K562 (cell line): ENCODE measurements around the gene DYSF. TPM values are rescaled to one million over a fixed set of nuclear protein-coding genes. Genes with fewer than 3 reads are reported as not detected.
A peak's percentile ranks its signal among the peaks of the same experiment; 100 is the strongest.

Experiments
- BDP1 ChIP-seq: IDR thresholded peaks from 3 replicates; pipeline ENCODE4 v1.6.1; 2011; ENCODE audit not compliant: insufficient read length, insufficient read depth
- CBFB ChIP-seq: sonication (generic); formaldehyde crosslinking; IDR thresholded peaks from 2 replicates; pipeline ENCODE4 v1.4.0; 2020; ENCODE audit warnings: mild to moderate bottlenecking, missing genetic modification reagents
- HNRNPK ChIP-seq: fragments of 200-400 bp; formaldehyde crosslinking; IDR thresholded peaks from one replicate; pipeline ENCODE4 v1.6.1; 2018; ENCODE audit warnings: mild to moderate bottlenecking, low read depth, low read length; ENCODE audit not compliant: poor library complexity, severe bottlenecking
- KDM4B ChIP-seq, 2 experiments: fragments of 450-650 bp in 1 of 2; sonication (generic) in 1 of 2; IDR thresholded peaks; 2 replicates each; pipeline ENCODE4 v1.6.1; 2016 to 2017; ENCODE audit warnings: borderline replicate concordance in 2 of 2, antibody characterized with exemption in 1 of 2, low read depth in 1 of 2, mild to moderate bottlenecking in 1 of 2
- XRCC5 ChIP-seq: fragments of 200-400 bp; formaldehyde crosslinking; IDR thresholded peaks from 2 replicates; pipeline ENCODE4 v1.6.1; 2017; ENCODE audit warnings: low read depth, mild to moderate bottlenecking, low read length
- ZNF586 ChIP-seq: fragments of 450-650 bp; formaldehyde crosslinking; conservative IDR thresholded peaks from 2 replicates; pipeline ENCODE4 v1.4.0; 2020; ENCODE audit warnings: mild to moderate bottlenecking, moderate library complexity
- polyA plus RNA-seq, 8 experiments: library from polyadenylated mRNA; depleted of rRNA in 4 of 8; stranded (reverse) in 5 of 8; unstranded in 3 of 8; fragments of >200 nt; fragmentation: Nextera tagmentation in 2 of 8; fragmentation: Illumina TruSeq in 1 of 8; extraction: Ambion mirVana in 2 of 8; extraction: Trizol in 1 of 8; gene quantifications; 2 replicates each; pipeline versions ENCODE4 v1.2.1 to v1.2.3, GENCODE V29; 2011 to 2014; ENCODE audit warnings: inconsistent platforms in 1 of 8, missing spikeins in 1 of 8
- total RNA-seq, 7 experiments: library from RNA; depleted of rRNA in 6 of 7; stranded (reverse); fragments of >200 nt in 6 of 7; fragmentation: Illumina TruSeq in 2 of 7; extraction: Trizol in 2 of 7; gene quantifications; 2 replicates each; pipeline versions ENCODE4 v1.2.1 to v1.2.3, GENCODE V29; 2011 to 2021; ENCODE audit warnings: low replicate concordance in 1 of 7
- TF ChIP-seq, protein P1 (sequence below): fragments of 250-450 bp; sonication (Bioruptor Pico); IDR thresholded peaks from 2 replicates; pipeline ENCODE4 v1.8.0; 2022; ENCODE audit warnings: inconsistent platforms, mild to moderate bottlenecking, moderate library complexity, borderline replicate concordance
- TF ChIP-seq, protein P2 (sequence below): fragments of 450-650 bp; IDR thresholded peaks from 2 replicates; pipeline ENCODE4 v1.6.1; 2016; ENCODE audit warnings: mild to moderate bottlenecking, moderate library complexity
- TF ChIP-seq, protein P3 (sequence below): fragments of 450-650 bp; IDR thresholded peaks from 2 replicates; pipeline ENCODE4 v1.6.1; 2016; ENCODE audit warnings: mild to moderate bottlenecking
- TF ChIP-seq, protein P4 (sequence below): fragments of 250-450 bp; sonication (Bioruptor Pico); IDR thresholded peaks from 2 replicates; pipeline ENCODE4 v1.5.0; 2022; ENCODE audit warnings: mild to moderate bottlenecking

The DYSF gene
- total and polyA plus RNA-seq, 9 of the 15 experiments (the other 6 are each of a cell fraction or from before 2014, with no cell fraction given), result 0.01 to 0.80 (median 0.29) TPM

DNA sequence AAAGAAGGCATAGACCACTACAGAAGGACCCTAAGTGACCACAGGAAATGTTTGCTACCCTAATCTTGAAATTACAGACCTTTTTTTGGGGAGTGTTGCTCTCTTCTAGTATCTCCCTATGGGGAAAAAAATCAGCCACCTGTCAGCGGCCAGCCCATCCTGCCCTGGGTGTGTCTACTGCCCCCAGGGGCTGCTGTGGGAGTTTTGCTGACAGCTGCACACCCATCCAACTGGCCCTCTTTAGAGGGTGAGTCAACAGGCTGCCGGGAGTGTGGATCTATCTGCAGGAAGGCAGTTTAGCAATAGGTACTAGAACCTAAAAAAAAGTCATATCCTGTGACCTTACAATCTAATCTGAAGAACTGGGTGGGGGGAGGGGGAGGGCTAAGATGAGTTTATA lies 796 bp upstream of the DYSF start (continued):
- TF ChIP-seq KDM4B (IDR thresholded peaks at IDR 0.05; ENCODE audit: borderline replicate concordance in 2 of 2, low read depth in 1 of 2) (no peak), HNRNPK (no peak), CBFB (CRISPR knock-in tag) (no peak), XRCC5 (0 out of 2 replicates have a peak, but pooled peaks have one; percentile 33), BDP1 (no peak), ZNF586 (CRISPR knock-in tag) (no peak)
- TF ChIP-seq, protein P1, sequence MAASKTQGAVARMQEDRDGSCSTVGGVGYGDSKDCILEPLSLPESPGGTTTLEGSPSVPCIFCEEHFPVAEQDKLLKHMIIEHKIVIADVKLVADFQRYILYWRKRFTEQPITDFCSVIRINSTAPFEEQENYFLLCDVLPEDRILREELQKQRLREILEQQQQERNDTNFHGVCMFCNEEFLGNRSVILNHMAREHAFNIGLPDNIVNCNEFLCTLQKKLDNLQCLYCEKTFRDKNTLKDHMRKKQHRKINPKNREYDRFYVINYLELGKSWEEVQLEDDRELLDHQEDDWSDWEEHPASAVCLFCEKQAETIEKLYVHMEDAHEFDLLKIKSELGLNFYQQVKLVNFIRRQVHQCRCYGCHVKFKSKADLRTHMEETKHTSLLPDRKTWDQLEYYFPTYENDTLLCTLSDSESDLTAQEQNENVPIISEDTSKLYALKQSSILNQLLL (CRISPR knock-in tag), result no peak
- TF ChIP-seq, protein P2, sequence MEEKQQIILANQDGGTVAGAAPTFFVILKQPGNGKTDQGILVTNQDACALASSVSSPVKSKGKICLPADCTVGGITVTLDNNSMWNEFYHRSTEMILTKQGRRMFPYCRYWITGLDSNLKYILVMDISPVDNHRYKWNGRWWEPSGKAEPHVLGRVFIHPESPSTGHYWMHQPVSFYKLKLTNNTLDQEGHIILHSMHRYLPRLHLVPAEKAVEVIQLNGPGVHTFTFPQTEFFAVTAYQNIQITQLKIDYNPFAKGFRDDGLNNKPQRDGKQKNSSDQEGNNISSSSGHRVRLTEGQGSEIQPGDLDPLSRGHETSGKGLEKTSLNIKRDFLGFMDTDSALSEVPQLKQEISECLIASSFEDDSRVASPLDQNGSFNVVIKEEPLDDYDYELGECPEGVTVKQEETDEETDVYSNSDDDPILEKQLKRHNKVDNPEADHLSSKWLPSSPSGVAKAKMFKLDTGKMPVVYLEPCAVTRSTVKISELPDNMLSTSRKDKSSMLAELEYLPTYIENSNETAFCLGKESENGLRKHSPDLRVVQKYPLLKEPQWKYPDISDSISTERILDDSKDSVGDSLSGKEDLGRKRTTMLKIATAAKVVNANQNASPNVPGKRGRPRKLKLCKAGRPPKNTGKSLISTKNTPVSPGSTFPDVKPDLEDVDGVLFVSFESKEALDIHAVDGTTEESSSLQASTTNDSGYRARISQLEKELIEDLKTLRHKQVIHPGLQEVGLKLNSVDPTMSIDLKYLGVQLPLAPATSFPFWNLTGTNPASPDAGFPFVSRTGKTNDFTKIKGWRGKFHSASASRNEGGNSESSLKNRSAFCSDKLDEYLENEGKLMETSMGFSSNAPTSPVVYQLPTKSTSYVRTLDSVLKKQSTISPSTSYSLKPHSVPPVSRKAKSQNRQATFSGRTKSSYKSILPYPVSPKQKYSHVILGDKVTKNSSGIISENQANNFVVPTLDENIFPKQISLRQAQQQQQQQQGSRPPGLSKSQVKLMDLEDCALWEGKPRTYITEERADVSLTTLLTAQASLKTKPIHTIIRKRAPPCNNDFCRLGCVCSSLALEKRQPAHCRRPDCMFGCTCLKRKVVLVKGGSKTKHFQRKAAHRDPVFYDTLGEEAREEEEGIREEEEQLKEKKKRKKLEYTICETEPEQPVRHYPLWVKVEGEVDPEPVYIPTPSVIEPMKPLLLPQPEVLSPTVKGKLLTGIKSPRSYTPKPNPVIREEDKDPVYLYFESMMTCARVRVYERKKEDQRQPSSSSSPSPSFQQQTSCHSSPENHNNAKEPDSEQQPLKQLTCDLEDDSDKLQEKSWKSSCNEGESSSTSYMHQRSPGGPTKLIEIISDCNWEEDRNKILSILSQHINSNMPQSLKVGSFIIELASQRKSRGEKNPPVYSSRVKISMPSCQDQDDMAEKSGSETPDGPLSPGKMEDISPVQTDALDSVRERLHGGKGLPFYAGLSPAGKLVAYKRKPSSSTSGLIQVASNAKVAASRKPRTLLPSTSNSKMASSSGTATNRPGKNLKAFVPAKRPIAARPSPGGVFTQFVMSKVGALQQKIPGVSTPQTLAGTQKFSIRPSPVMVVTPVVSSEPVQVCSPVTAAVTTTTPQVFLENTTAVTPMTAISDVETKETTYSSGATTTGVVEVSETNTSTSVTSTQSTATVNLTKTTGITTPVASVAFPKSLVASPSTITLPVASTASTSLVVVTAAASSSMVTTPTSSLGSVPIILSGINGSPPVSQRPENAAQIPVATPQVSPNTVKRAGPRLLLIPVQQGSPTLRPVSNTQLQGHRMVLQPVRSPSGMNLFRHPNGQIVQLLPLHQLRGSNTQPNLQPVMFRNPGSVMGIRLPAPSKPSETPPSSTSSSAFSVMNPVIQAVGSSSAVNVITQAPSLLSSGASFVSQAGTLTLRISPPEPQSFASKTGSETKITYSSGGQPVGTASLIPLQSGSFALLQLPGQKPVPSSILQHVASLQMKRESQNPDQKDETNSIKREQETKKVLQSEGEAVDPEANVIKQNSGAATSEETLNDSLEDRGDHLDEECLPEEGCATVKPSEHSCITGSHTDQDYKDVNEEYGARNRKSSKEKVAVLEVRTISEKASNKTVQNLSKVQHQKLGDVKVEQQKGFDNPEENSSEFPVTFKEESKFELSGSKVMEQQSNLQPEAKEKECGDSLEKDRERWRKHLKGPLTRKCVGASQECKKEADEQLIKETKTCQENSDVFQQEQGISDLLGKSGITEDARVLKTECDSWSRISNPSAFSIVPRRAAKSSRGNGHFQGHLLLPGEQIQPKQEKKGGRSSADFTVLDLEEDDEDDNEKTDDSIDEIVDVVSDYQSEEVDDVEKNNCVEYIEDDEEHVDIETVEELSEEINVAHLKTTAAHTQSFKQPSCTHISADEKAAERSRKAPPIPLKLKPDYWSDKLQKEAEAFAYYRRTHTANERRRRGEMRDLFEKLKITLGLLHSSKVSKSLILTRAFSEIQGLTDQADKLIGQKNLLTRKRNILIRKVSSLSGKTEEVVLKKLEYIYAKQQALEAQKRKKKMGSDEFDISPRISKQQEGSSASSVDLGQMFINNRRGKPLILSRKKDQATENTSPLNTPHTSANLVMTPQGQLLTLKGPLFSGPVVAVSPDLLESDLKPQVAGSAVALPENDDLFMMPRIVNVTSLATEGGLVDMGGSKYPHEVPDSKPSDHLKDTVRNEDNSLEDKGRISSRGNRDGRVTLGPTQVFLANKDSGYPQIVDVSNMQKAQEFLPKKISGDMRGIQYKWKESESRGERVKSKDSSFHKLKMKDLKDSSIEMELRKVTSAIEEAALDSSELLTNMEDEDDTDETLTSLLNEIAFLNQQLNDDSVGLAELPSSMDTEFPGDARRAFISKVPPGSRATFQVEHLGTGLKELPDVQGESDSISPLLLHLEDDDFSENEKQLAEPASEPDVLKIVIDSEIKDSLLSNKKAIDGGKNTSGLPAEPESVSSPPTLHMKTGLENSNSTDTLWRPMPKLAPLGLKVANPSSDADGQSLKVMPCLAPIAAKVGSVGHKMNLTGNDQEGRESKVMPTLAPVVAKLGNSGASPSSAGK, result 0 out of 2 replicates have a peak, but pooled peaks have one; percentile 13
- TF ChIP-seq, protein P3, sequence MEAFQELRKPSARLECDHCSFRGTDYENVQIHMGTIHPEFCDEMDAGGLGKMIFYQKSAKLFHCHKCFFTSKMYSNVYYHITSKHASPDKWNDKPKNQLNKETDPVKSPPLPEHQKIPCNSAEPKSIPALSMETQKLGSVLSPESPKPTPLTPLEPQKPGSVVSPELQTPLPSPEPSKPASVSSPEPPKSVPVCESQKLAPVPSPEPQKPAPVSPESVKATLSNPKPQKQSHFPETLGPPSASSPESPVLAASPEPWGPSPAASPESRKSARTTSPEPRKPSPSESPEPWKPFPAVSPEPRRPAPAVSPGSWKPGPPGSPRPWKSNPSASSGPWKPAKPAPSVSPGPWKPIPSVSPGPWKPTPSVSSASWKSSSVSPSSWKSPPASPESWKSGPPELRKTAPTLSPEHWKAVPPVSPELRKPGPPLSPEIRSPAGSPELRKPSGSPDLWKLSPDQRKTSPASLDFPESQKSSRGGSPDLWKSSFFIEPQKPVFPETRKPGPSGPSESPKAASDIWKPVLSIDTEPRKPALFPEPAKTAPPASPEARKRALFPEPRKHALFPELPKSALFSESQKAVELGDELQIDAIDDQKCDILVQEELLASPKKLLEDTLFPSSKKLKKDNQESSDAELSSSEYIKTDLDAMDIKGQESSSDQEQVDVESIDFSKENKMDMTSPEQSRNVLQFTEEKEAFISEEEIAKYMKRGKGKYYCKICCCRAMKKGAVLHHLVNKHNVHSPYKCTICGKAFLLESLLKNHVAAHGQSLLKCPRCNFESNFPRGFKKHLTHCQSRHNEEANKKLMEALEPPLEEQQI, result no peak
- TF ChIP-seq, protein P4, sequence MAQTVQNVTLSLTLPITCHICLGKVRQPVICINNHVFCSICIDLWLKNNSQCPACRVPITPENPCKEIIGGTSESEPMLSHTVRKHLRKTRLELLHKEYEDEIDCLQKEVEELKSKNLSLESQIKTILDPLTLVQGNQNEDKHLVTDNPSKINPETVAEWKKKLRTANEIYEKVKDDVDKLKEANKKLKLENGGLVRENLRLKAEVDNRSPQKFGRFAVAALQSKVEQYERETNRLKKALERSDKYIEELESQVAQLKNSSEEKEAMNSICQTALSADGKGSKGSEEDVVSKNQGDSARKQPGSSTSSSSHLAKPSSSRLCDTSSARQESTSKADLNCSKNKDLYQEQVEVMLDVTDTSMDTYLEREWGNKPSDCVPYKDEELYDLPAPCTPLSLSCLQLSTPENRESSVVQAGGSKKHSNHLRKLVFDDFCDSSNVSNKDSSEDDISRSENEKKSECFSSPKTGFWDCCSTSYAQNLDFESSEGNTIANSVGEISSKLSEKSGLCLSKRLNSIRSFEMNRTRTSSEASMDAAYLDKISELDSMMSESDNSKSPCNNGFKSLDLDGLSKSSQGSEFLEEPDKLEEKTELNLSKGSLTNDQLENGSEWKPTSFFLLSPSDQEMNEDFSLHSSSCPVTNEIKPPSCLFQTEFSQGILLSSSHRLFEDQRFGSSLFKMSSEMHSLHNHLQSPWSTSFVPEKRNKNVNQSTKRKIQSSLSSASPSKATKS (CRISPR knock-in tag), result no peak
